Testis (tissue), 2 donors: ENCODE data around the gene ZNF581.

ENCODE experiments used
- CTCF ChIP-seq, 3 experiments: fragments of 450-650 bp in 2 of 3; fragments of 200-600 bp in 1 of 3; sonication (generic) in 1 of 3; IDR thresholded peaks; one replicate each; pipeline ENCODE4 v1.5.1; 2016 to 2019; ENCODE audit warnings: antibody characterized with exemption in 3 of 3, mild to moderate bottlenecking in 2 of 3, moderate library complexity in 1 of 3
- POLR2A ChIP-seq: fragments of 450-650 bp; IDR thresholded peaks from one replicate; pipeline ENCODE4 v1.6.1; 2017; ENCODE audit warnings: antibody characterized with exemption, mild to moderate bottlenecking, moderate library complexity

GRCh38 chr19:55598034-55598433 is 45.4 kb upstream of the ZNF581 start:
- no peak for TF ChIP-seq CTCF (IDR thresholded peaks at IDR 0.05)
- no peak for TF ChIP-seq POLR2A
